22Rv1 (cell line): ENCODE results near the gene CNPY1.

ENCODE experiments used
- H3K27ac ChIP-seq: fragments of 450-650 bp; 2 replicates; pipeline ENCODE4 v1.5.1; 2017
- ZFX ChIP-seq: fragments of 450-650 bp; IDR thresholded peaks from 2 replicates; pipeline ENCODE4 v1.6.1; 2017; ENCODE audit warnings: antibody characterized with exemption, borderline replicate concordance
- TF ChIP-seq, protein P1 (sequence below): fragments of 450-650 bp; IDR thresholded peaks from 2 replicates; pipeline ENCODE4 v1.5.1; 2017; ENCODE audit warnings: mild to moderate bottlenecking

The CNPY1 gene

DNA sequence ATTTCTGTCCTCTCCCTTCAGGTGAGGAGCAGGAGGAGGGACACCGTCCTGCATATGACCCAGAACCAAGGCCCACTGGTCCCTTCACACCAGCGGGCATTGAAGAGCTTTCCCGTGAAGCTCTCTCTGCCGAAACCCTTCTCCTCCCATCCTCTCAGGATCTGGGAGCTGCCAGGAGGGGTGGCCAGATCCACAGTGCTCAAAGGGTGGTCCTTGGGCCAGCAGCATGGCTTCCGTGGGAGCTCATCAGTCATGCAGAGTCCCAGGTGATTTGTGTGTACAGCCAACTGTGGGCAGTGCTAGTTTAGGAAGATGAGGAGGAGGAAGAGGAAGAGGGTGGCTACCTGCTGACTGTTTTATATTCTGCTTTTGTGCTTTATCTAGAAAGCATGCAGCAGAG is 28.4 kb downstream of the CNPY1 start:
- H3K27ac ChIP-seq: no peak overlapping the region
- TF ChIP-seq, protein P1, sequence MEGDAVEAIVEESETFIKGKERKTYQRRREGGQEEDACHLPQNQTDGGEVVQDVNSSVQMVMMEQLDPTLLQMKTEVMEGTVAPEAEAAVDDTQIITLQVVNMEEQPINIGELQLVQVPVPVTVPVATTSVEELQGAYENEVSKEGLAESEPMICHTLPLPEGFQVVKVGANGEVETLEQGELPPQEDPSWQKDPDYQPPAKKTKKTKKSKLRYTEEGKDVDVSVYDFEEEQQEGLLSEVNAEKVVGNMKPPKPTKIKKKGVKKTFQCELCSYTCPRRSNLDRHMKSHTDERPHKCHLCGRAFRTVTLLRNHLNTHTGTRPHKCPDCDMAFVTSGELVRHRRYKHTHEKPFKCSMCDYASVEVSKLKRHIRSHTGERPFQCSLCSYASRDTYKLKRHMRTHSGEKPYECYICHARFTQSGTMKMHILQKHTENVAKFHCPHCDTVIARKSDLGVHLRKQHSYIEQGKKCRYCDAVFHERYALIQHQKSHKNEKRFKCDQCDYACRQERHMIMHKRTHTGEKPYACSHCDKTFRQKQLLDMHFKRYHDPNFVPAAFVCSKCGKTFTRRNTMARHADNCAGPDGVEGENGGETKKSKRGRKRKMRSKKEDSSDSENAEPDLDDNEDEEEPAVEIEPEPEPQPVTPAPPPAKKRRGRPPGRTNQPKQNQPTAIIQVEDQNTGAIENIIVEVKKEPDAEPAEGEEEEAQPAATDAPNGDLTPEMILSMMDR: no peak
- TF ChIP-seq ZFX: no peak

DNA sequence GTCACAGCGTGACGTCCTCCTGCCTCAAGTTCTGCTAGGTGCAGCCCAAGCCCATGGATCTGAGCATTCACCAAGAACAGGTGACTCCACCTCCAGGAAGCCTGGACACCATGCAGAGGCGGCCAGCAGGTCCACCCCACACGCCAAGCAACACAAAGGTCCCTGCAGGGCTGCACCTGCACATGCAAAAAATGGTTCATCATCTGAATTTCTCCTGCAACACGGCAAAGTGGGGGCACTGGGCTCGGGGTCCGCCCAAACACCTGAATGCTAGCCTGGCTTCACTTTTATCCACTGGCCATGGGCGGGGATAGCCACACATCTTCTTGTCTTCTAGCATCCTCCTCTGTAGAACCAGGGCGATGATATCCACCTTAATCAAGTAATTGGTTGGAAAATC is 28.9 kb downstream of the CNPY1 start:
- H3K27ac ChIP-seq: no peak overlapping the region
- TF ChIP-seq ZFX: no peak
- TF ChIP-seq, protein P1: no peak

DNA sequence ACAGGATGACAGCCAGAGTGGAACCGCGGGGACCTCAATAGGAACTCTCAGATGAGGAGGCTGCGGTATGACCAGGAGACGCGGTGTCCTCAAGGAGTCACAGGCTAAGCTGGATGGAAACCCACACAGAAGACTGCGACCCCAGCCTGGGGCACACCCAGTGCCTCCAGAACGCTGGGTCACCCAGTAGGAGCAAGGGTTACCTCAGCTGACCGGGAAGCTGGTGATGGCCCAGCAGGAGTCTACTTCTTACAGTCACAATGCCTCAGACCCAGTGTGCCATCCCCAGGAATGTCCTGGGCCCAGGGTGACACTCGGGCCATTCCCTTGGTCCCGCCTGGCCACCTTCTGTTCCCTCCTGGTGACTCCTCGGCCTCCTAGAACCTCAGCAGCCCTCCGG is 29.9 kb downstream of the CNPY1 start:
- no peak overlapping the region for H3K27ac ChIP-seq
- TF ChIP-seq, protein P1: no peak
- no peak for TF ChIP-seq ZFX

DNA sequence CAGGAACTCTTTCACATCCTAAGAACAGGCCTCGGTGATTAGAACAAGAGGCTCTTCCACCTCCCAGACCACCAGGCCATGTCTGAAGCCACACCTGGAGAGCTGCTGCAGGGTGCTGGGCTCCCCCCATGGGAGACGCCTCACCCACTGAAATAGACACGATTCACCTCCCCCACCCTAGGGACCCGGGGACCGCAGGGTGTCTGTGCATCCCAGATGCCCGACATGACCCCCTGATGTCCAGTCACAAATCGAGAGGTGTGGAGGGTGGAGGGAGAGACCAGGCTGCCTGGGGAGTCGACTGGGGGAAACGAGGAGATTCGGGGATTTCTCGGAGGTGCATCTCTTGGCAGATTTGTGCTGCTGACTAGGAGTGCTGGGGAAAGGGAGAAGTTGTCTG is 31.0 kb downstream of the CNPY1 start:
- TF ChIP-seq, protein P1: no peak
- TF ChIP-seq ZFX: no peak
- no peak overlapping the region for H3K27ac ChIP-seq

DNA sequence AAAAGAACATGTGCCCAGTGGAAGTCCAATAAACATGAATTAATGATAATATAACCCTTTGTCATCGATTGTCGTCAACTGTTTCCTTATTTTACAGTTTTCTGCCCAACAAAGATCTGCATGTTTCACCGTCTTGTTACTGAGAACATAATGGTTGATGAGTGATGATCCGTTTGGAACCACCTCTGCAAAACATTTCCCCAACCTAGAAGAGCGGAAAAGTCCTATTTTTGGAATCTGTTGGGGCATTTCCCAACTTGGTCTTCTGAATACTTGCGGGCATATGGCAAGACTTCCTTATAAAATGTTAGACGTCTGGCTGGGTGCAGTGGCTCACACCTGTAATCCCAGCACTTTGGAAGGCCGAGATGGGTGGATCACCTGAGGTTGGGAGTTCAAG is 32.1 kb downstream of the CNPY1 start:
- no peak overlapping the region for H3K27ac ChIP-seq
- TF ChIP-seq, protein P1: no peak
- no peak for TF ChIP-seq ZFX

DNA sequence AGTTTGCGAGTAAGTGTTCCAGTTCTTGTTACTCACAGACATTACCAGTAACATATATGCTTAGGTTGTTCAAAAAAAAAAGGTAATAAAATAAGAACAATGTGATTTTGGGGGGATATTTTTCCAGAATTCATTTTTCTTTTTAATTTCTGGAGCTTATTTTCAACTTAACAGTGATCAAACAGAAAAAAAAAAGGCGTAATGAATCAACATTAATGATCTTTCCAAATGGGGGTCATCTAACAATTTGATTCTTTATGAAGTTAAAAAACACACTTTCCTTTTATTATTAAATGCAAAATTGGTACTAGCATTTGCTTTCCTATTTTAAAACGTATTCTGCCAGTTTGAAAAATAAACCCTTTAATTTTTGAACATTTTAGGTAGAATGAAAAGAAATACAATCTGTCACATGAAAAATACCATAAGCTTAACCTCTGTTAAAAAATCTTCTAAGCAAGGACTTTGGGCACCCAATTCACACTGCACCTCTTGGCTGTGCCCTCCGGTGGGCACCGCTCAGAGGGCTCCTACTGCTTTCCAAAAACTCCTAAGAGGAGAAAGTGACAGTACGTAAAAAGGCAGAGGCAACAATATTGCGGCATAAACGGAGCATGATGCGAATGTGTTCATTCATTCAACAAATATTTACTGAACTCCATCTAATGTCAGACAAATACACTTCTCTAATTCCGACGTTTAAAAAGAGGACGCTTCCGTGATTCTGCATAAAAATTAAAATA is 32.6 kb downstream of the CNPY1 start:
- H3K27ac ChIP-seq: no peak overlapping the region
- TF ChIP-seq ZFX: no peak
- TF ChIP-seq, protein P1: no peak

DNA sequence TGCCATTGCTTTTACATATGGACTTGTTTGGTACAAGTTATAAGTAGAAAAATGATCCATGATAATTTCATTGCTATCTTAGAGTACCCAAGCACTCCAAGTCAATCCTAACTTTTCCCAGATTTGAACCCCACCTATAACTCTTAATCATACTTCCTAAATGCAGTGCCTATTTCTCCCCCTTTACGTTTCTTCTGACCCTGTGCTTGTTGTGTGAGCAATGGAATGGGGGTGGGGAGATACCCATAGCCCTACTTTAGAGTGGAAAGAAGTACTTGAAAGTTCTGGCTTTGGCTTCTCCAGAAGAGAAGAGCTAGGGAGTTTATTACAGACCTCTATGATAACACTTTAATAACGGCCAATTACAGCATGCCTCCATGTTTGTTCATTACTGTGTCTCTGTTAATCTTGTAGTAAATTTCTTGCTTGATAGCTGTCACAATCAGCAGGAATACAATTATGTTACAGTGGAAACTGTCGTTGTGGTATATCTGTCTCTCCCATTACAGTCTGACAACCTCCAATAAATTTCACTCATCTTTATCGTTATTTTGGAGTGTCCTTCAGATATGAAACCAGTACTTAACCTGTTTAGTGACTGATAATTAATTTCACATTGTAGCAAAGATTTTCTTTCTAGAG is 34.0 kb downstream of the CNPY1 start:
- TF ChIP-seq ZFX: no peak
- TF ChIP-seq, protein P1: no peak
- H3K27ac ChIP-seq: no peak overlapping the region
